Central memory CD8-positive, alpha-beta T cell (primary cell): ENCODE measurements around the gene IL21R.
A peak's percentile ranks its signal among the peaks of the same experiment; 100 is the strongest.

Experiments used
- ATAC-seq: fragments of 150-1000 bp; cut with Tn5 transposase; replicated peaks from 2 replicates; pipeline ENCODE4 v1.10.0; 2022; ENCODE audit warnings: mild to moderate bottlenecking, moderate FRiP score, moderate number of reproducible peaks; ENCODE audit not compliant: poor library complexity, severe bottlenecking; ENCODE audit errors: extremely low read depth
- DNase-seq, 2 donors: peaks; one replicate each; pipeline ENCODE4 v3.0.0; 2021; ENCODE audit warnings: low spot score in 2 of 2
- H3K27ac Mint-ChIP-seq: one replicate; pipeline ENCODE4 v1.8.0; 2022; ENCODE audit warnings: low read depth, mild to moderate bottlenecking, moderate library complexity, mixed read lengths
- H3K27me3 Mint-ChIP-seq: one replicate; pipeline ENCODE4 v1.8.0; 2022; ENCODE audit warnings: mixed read lengths
- H3K36me3 Mint-ChIP-seq: one replicate; pipeline ENCODE4 v1.8.0; 2022; ENCODE audit warnings: mild to moderate bottlenecking, moderate library complexity, mixed read lengths; ENCODE audit not compliant: insufficient read depth
- H3K4me1 Mint-ChIP-seq: one replicate; pipeline ENCODE4 v1.8.0; 2022; ENCODE audit warnings: mixed read lengths
- H3K4me3 Mint-ChIP-seq: one replicate; pipeline ENCODE4 v1.8.0; 2022; ENCODE audit warnings: mild to moderate bottlenecking, moderate library complexity, mixed read lengths
- H3K9me3 Mint-ChIP-seq: one replicate; pipeline ENCODE4 v1.8.0; 2022; ENCODE audit warnings: mixed read lengths

The IL21R gene

GRCh38 chr16:27401768-27402568, at the start of gene IL21R:
Gene IL21R (plus strand): TSS chr16:27402174. CDS start chr16:27430072, 27,898 bp downstream.
- no peaks in the 10 kb centered on the region for H3K9me3 Mint-ChIP-seq
- peak; percentile 87 for ATAC-seq
- H3K27me3 Mint-ChIP-seq, result no peaks in the 10 kb centered on the region
- H3K36me3 Mint-ChIP-seq, result peaks cover 44% of the 10 kb centered on the region
- H3K4me1 Mint-ChIP-seq, result peaks cover 80% of the 10 kb centered on the region
- peak within 1 kb of the TSS; percentile 100 for H3K27ac Mint-ChIP-seq
- peak; percentile 76 to 93 for DNase-seq
- H3K4me3 Mint-ChIP-seq, result peak within 1 kb of the TSS; percentile 98

DNA sequence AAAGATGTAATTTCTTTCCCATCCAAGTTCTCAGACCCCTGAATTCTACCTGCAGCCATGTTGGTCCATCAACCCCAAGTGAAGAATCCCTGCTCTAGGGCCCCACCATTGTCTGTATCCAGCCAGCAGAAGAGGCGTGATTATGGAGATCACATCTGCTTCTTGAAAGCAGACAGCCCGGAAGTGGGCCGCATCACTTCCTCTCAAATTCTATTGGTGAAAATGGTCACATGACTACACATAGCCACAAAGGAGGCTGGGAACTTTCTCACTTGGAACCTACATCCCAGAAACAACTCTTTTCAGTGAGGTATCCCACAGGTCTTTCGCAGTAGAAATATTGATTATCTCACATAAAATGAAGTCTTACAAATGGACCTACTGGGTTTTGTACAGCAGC, 48.1 kb upstream of the IL21R start:
- ATAC-seq, result no peak

DNA sequence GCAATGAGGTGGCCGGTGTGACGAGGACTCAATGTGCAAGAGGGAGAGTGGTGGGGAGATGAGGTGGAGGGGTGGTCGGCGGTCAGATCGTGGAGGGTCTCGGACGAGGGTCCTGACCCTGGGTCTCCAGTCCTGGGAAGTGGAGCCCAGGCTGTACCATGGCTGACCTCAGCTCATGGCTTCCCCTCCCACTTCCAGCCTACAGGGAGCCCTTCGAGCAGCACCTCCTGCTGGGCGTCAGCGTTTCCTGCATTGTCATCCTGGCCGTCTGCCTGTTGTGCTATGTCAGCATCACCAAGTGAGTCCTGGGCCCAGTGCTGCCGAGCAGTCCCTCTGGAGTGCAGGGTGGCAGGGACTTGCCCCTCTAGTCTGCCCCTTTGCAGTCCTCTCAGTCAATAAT, 46.4 kb upstream of the IL21R start:
- Mint-ChIP-seq H3K9me3 (no peaks in the 10 kb centered on the region), H3K27ac (peak overlapping the region; percentile 23), H3K36me3 (peaks cover 52% of the 10 kb centered on the region), H3K4me1 (peaks cover 10% of the 10 kb centered on the region), H3K4me3 (no peak overlapping the region), H3K27me3 (no peaks in the 10 kb centered on the region)
- ATAC-seq, result peak; percentile 46
- peak in 1 of 2 donors; percentile 26 for DNase-seq

More for the DNA sequence above, 48.1 kb upstream of the IL21R start:
- H3K9me3 Mint-ChIP-seq, result no peaks in the 10 kb centered on the region
- H3K36me3 Mint-ChIP-seq, result peaks cover 58% of the 10 kb centered on the region
- H3K4me3 Mint-ChIP-seq, result no peak overlapping the region
- no peak for DNase-seq
- H3K4me1 Mint-ChIP-seq, result peaks cover 10% of the 10 kb centered on the region
- peak overlapping the region; percentile 23 for H3K27ac Mint-ChIP-seq
- H3K27me3 Mint-ChIP-seq, result no peaks in the 10 kb centered on the region

GRCh38 chr16:27356794-27357193, 45.2 kb upstream of the IL21R start:
- Mint-ChIP-seq H3K9me3 (no peaks in the 10 kb centered on the region), H3K4me3 (peak overlapping the region; percentile 28), H3K27ac (no peak overlapping the region), H3K36me3 (peaks cover 56% of the 10 kb centered on the region), H3K4me1 (peaks cover 10% of the 10 kb centered on the region), H3K27me3 (no peaks in the 10 kb centered on the region)
- no peak for ATAC-seq
- DNase-seq, result no peak

- Mint-ChIP-seq H3K4me3 (no peak overlapping the region), H3K4me1 (peaks cover 9% of the 10 kb centered on the region), H3K27me3 (no peaks in the 10 kb centered on the region), H3K27ac (no peak overlapping the region), H3K9me3 (no peaks in the 10 kb centered on the region), H3K36me3 (peaks cover 50% of the 10 kb centered on the region)
- ATAC-seq (no peak), DNase-seq (no peak)
Measured at GRCh38 chr16:27359051-27359450, 42.9 kb upstream of the IL21R start.

- no peak for DNase-seq
- peaks cover 46% of the 10 kb centered on the region for H3K36me3 Mint-ChIP-seq
- no peaks in the 10 kb centered on the region for H3K9me3 Mint-ChIP-seq
- no peak overlapping the region for H3K4me3 Mint-ChIP-seq
- no peaks in the 10 kb centered on the region for H3K27me3 Mint-ChIP-seq
- ATAC-seq, result no peak
- no peak overlapping the region for H3K27ac Mint-ChIP-seq
- H3K4me1 Mint-ChIP-seq, result peaks cover 5% of the 10 kb centered on the region
Measured at GRCh38 chr16:27359615-27360014, 42.4 kb upstream of the IL21R start.

DNA sequence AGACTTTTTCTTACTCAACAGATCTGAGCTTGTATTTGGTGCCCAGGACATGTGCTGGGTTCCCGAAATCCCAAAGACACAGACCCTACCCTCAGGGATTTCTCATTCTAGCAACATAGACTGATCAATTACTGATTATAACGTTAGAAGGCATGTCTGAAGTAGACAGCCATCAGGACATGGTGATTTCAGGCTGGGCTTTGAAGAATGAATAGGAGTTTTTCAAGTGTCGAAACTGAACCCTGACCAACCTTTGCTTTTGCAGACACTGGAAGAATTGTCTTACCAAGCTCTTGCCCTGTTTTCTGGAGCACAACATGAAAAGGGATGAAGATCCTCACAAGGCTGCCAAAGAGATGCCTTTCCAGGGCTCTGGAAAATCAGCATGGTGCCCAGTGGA, 40.0 kb upstream of the IL21R start:
- Mint-ChIP-seq H3K36me3 (peaks cover 36% of the 10 kb centered on the region), H3K27me3 (no peaks in the 10 kb centered on the region), H3K9me3 (no peaks in the 10 kb centered on the region), H3K4me3 (no peak overlapping the region), H3K27ac (peak overlapping the region; percentile 75), H3K4me1 (peaks cover 10% of the 10 kb centered on the region)
- ATAC-seq (no peak), DNase-seq (no peak)

DNA sequence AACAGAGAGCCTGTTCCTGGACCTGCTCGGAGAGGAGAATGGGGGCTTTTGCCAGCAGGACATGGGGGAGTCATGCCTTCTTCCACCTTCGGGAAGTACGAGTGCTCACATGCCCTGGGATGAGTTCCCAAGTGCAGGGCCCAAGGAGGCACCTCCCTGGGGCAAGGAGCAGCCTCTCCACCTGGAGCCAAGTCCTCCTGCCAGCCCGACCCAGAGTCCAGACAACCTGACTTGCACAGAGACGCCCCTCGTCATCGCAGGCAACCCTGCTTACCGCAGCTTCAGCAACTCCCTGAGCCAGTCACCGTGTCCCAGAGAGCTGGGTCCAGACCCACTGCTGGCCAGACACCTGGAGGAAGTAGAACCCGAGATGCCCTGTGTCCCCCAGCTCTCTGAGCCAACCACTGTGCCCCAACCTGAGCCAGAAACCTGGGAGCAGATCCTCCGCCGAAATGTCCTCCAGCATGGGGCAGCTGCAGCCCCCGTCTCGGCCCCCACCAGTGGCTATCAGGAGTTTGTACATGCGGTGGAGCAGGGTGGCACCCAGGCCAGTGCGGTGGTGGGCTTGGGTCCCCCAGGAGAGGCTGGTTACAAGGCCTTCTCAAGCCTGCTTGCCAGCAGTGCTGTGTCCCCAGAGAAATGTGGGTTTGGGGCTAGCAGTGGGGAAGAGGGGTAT, 39.3 kb upstream of the IL21R start:
- Mint-ChIP-seq H3K27me3 (no peaks in the 10 kb centered on the region), H3K9me3 (no peaks in the 10 kb centered on the region), H3K4me3 (no peak overlapping the region), H3K27ac (peak overlapping the region; percentile 75), H3K36me3 (peaks cover 34% of the 10 kb centered on the region), H3K4me1 (peaks cover 13% of the 10 kb centered on the region)
- DNase-seq (no peak), ATAC-seq (no peak)

GRCh38 chr16:27363246-27363632, 38.7 kb upstream of the IL21R start:
- H3K27ac Mint-ChIP-seq, result peak overlapping the region; percentile 29
- H3K27me3 Mint-ChIP-seq, result no peaks in the 10 kb centered on the region
- H3K4me3 Mint-ChIP-seq, result no peak overlapping the region
- peaks cover 18% of the 10 kb centered on the region for H3K4me1 Mint-ChIP-seq
- peaks cover 36% of the 10 kb centered on the region for H3K36me3 Mint-ChIP-seq
- no peaks in the 10 kb centered on the region for H3K9me3 Mint-ChIP-seq
- DNase-seq, result no peak
- ATAC-seq, result no peak

DNA sequence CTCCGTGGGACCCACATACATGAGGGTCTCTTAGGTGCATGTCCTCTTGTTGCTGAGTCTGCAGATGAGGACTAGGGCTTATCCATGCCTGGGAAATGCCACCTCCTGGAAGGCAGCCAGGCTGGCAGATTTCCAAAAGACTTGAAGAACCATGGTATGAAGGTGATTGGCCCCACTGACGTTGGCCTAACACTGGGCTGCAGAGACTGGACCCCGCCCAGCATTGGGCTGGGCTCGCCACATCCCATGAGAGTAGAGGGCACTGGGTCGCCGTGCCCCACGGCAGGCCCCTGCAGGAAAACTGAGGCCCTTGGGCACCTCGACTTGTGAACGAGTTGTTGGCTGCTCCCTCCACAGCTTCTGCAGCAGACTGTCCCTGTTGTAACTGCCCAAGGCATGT, 38.2 kb upstream of the IL21R start:
- Mint-ChIP-seq H3K36me3 (peaks cover 35% of the 10 kb centered on the region), H3K9me3 (no peaks in the 10 kb centered on the region), H3K4me1 (peaks cover 22% of the 10 kb centered on the region), H3K27me3 (no peaks in the 10 kb centered on the region), H3K27ac (peak overlapping the region; percentile 29), H3K4me3 (no peak overlapping the region)
- no peak for ATAC-seq
- no peak for DNase-seq

- H3K36me3 Mint-ChIP-seq, result peaks cover 27% of the 10 kb centered on the region
- H3K27me3 Mint-ChIP-seq, result no peaks in the 10 kb centered on the region
- ATAC-seq (no peak), DNase-seq (no peak)
- H3K27ac Mint-ChIP-seq, result no peak overlapping the region
- peaks cover 23% of the 10 kb centered on the region for H3K4me1 Mint-ChIP-seq
- H3K4me3 Mint-ChIP-seq, result no peak overlapping the region
- no peaks in the 10 kb centered on the region for H3K9me3 Mint-ChIP-seq
Measured at GRCh38 chr16:27364493-27365141, 37.4 kb upstream of the IL21R start.

DNA sequence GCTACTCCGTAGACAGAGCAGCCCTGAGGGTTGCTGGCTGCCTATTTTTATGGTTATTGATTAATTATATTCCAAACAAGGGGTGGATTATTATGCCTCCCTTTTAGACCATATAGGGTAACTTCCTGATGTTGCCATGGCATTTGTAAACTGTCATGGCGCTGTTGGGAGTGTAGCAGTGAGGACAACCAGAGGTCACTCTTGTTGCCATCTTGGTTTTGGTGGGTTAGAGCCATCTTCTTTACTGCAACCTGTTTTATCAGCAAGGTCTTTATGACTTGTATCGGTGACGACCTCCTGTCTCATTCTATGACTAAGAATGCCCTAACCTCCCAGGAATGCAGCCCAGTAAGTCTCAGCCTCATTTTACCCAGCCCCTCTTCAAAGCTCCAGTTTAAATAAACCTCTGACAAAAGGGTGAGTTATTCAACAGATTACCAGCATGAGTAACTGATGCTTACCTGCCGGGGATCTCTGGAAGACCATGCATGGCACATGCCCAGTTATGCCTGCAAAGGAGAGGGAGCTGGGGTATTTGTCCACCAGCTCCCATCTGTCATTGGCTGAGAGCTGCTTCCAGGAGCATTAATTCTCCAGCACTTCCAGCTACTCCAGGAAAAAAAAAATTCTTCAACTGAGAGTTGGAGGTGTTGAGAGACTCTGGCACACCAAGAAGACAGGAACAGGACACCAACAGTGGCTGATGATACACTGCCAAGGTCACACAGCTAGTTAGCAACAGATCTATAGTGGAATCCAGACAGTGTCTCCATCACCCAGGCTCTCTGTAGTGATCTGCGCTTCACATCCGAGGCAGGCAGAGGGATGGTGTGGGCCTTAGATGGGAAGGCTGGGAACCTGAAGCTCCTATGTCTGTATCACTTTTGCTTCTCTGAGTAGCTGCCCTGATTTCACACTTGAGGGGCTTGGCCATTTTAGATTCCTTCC, 36.6 kb upstream of the IL21R start:
- Mint-ChIP-seq H3K36me3 (peaks cover 27% of the 10 kb centered on the region), H3K4me1 (peaks cover 31% of the 10 kb centered on the region), H3K27ac (peak overlapping the region; percentile 72), H3K4me3 (no peak overlapping the region), H3K27me3 (no peaks in the 10 kb centered on the region), H3K9me3 (no peaks in the 10 kb centered on the region)
- DNase-seq (no peak), ATAC-seq (no peak)
